H9 (cell line): ENCODE results near the gene CACNB2. TPM values are rescaled to one million over a fixed set of nuclear protein-coding genes. Genes with fewer than 3 reads are reported as not detected.

ENCODE experiments used
- DNase-seq: peaks from one replicate; pipeline ENCODE4 v3.0.0-alpha.2; 2017
- H2AFZ ChIP-seq: one replicate; pipeline ENCODE4 v1.6.1; 2013; ENCODE audit warnings: mild to moderate bottlenecking, low read length, control low read depth, moderate library complexity
- H2AK5ac ChIP-seq: 2 replicates; pipeline ENCODE4 v1.6.1; 2013; ENCODE audit warnings: low read length, control low read depth, mixed read lengths; ENCODE audit not compliant: insufficient read length
- H2BK120ac ChIP-seq: one replicate; pipeline ENCODE4 v1.6.1; 2013; ENCODE audit warnings: low read depth, mild to moderate bottlenecking, low read length, control low read depth, inconsistent platforms; ENCODE audit not compliant: poor library complexity, severe bottlenecking
- H2BK12ac ChIP-seq: 2 replicates; pipeline ENCODE4 v1.6.1; 2013; ENCODE audit warnings: low read length, control low read depth, mixed read lengths, low read depth; ENCODE audit not compliant: insufficient read length
- H2BK15ac ChIP-seq: 2 replicates; pipeline ENCODE4 v1.6.1; 2013; ENCODE audit warnings: low read depth, low read length, control low read depth
- H2BK20ac ChIP-seq: one replicate; pipeline ENCODE4 v1.6.1; 2013; ENCODE audit warnings: low read depth, mild to moderate bottlenecking, low read length, control low read depth, inconsistent platforms; ENCODE audit not compliant: poor library complexity, severe bottlenecking
- H2BK5ac ChIP-seq: 2 replicates; pipeline ENCODE4 v1.6.1; 2013; ENCODE audit warnings: low read length, control low read depth, mixed read lengths; ENCODE audit not compliant: insufficient read length
- H3K14ac ChIP-seq: 2 replicates; pipeline ENCODE4 v1.6.1; 2013; ENCODE audit warnings: low read length, control low read depth; ENCODE audit not compliant: insufficient read depth
- H3K18ac ChIP-seq: 2 replicates; pipeline ENCODE4 v1.6.1; 2013; ENCODE audit warnings: low read depth, mild to moderate bottlenecking, mixed read lengths, low read length, control low read depth; ENCODE audit not compliant: insufficient read length
- H3K23ac ChIP-seq: 2 replicates; pipeline ENCODE4 v1.6.1; 2013; ENCODE audit warnings: low read length, control low read depth, mixed read lengths, low read depth; ENCODE audit not compliant: insufficient read length
- H3K23me2 ChIP-seq: 2 replicates; pipeline ENCODE4 v1.6.1; 2013; ENCODE audit warnings: low read depth, mild to moderate bottlenecking, mixed read lengths, low read length, control low read depth; ENCODE audit not compliant: insufficient read length, poor library complexity, severe bottlenecking
- H3K27ac ChIP-seq: 2 replicates; pipeline ENCODE4 v1.5.1; 2013; ENCODE audit warnings: low read length, control low read depth, mixed read lengths, low read depth; ENCODE audit not compliant: insufficient read length
- H3K27me3 ChIP-seq: 2 replicates; pipeline ENCODE4 v1.6.1; 2013; ENCODE audit warnings: low read length, control low read depth, inconsistent platforms; ENCODE audit not compliant: insufficient read depth
- H3K4ac ChIP-seq: 2 replicates; pipeline ENCODE4 v1.6.1; 2013; ENCODE audit warnings: low read depth, mild to moderate bottlenecking, control low read depth, inconsistent platforms, low read length, moderate library complexity
- H3K4me1 ChIP-seq: 2 replicates; pipeline ENCODE4 v1.6.1; 2013; ENCODE audit warnings: low read length, control low read depth, inconsistent platforms; ENCODE audit not compliant: insufficient read depth
- H3K4me2 ChIP-seq: 2 replicates; pipeline ENCODE4 v1.6.1; 2013; ENCODE audit warnings: low read length, control low read depth, mixed read lengths; ENCODE audit not compliant: insufficient read length, insufficient read depth
- H3K56ac ChIP-seq: 2 replicates; pipeline ENCODE4 v1.6.1; 2013; ENCODE audit warnings: low read depth, mild to moderate bottlenecking, mixed read lengths, low read length, control low read depth; ENCODE audit not compliant: insufficient read length
- H3K79me1 ChIP-seq: 2 replicates; pipeline ENCODE4 v1.6.1; 2013; ENCODE audit warnings: low read depth, mild to moderate bottlenecking, moderate library complexity, low read length, control low read depth, inconsistent platforms; ENCODE audit not compliant: insufficient read depth, poor library complexity, severe bottlenecking
- H3K79me2 ChIP-seq: 2 replicates; pipeline ENCODE4 v1.6.1; 2013; ENCODE audit warnings: low read length, control low read depth, inconsistent platforms; ENCODE audit not compliant: insufficient read depth
- H3K9ac ChIP-seq: 2 replicates; pipeline ENCODE4 v1.6.1; 2013; ENCODE audit warnings: low read length, control low read depth, mixed read lengths; ENCODE audit not compliant: insufficient read length; ENCODE audit errors: extremely low read depth
- H3K9me3 ChIP-seq: one replicate; pipeline ENCODE4 v1.6.1; 2013; ENCODE audit warnings: low read depth, low read length, inconsistent platforms; ENCODE audit not compliant: control insufficient read depth
- H3T11ph ChIP-seq: one replicate; pipeline ENCODE4 v1.6.1; 2013; ENCODE audit warnings: mild to moderate bottlenecking, low read length, control low read depth, inconsistent platforms
- H4K20me1 ChIP-seq: one replicate; pipeline ENCODE4 v1.6.1; 2013; ENCODE audit not compliant: control insufficient read depth, insufficient read length, insufficient read depth
- H4K5ac ChIP-seq: 2 replicates; pipeline ENCODE4 v1.6.1; 2013; ENCODE audit warnings: low read depth, mild to moderate bottlenecking, mixed read lengths, low read length, control low read depth; ENCODE audit not compliant: insufficient read length
- H4K8ac ChIP-seq: replicated peaks from 2 replicates; pipeline ENCODE4 v1.6.1; 2013; ENCODE audit warnings: low read length, control low read depth, mixed read lengths, low read depth; ENCODE audit not compliant: insufficient read length
- H4K91ac ChIP-seq: 2 replicates; pipeline ENCODE4 v1.6.1; 2013; ENCODE audit warnings: low read depth, mild to moderate bottlenecking, moderate library complexity, mixed read lengths, low read length, control low read depth; ENCODE audit not compliant: insufficient read length
- H3K27ac Mint-ChIP-seq, 3 experiments: 2 replicates in 2 of 3; 3 replicates in 1 of 3; pipeline ENCODE4 v1.8.0; 2020 to 2021; ENCODE audit warnings: mixed read lengths in 3 of 3, mild to moderate bottlenecking in 1 of 3, moderate library complexity in 1 of 3
- H3K27me3 Mint-ChIP-seq: 2 replicates; pipeline ENCODE4 v1.8.0; 2021; ENCODE audit warnings: low read depth, mild to moderate bottlenecking, moderate library complexity, mixed read lengths
- H3K36me3 Mint-ChIP-seq, 3 experiments: 2 replicates in 2 of 3; 3 replicates in 1 of 3; pipeline ENCODE4 v1.8.0; 2020 to 2021; ENCODE audit warnings: low read depth in 3 of 3, mixed read lengths in 3 of 3; ENCODE audit not compliant: insufficient read depth in 1 of 3
- H3K4me1 Mint-ChIP-seq, 2 experiments: 2 replicates each; pipeline ENCODE4 v1.8.0; 2020; ENCODE audit warnings: mixed read lengths in 2 of 2
- H3K4me3 Mint-ChIP-seq, 2 experiments: 2 replicates in 1 of 2; 3 replicates in 1 of 2; pipeline ENCODE4 v1.8.0; 2020 to 2021; ENCODE audit warnings: mild to moderate bottlenecking in 2 of 2, mixed read lengths in 2 of 2, moderate library complexity in 1 of 2
- H3K9me3 Mint-ChIP-seq, 2 experiments: 2 replicates in 1 of 2; 3 replicates in 1 of 2; pipeline ENCODE4 v1.8.0; 2020; ENCODE audit warnings: mild to moderate bottlenecking in 2 of 2, mixed read lengths in 2 of 2, moderate library complexity in 1 of 2
- WGBS: extraction: QIAGEN DNeasy Blood & Tissue Kit; methylation state at CpG from one replicate; pipeline ENCODE4 v1.1.7; 2013; ENCODE audit warnings: missing lambda C conversion rate, low lambda C conversion rate, mixed read lengths; ENCODE audit not compliant: insufficient read length; ENCODE audit errors: extremely low coverage; 5-methylcytosine and 5-hydroxymethylcytosine counted together
- total RNA-seq: library from RNA; stranded (reverse); gene quantifications from 2 replicates; pipeline ENCODE4 v1.2.1, GENCODE V29; 2021
- TF ChIP-seq, protein P1 (sequence below): fragments of 200-600 bp; sonication (generic); conservative IDR thresholded peaks from 3 replicates; pipeline ENCODE4 v1.8.0; 2021; ENCODE audit warnings: antibody characterized with exemption, mild to moderate bottlenecking

The CACNB2 gene
- total RNA-seq, 1 experiment from 2014 or later: 2.6 TPM

DNA sequence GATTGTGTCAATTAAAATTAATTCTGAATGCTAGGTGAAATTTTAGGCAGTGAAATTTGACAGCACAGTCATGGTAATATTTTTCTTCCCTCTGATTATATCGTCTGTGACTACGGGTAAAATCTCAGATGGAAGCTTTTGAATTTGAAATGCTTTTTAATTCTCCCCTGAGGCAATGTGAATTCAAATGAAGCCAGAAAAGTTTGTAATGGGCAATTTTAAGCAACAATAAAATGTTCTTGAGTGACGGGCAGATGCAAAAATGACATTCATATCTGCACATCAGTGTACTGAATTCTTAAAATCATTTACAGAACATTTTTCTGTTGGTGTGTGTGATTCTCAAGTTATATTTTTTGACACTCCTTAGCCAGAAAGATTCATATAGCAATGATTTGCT is 376.6 kb downstream of the CACNB2 start:
- Histone ChIP-seq H3K79me2 (no peaks in the 10 kb centered on the region), H4K91ac (no peak overlapping the region), H2AFZ (no peak overlapping the region), H3T11ph (no peak overlapping the region), H3K27me3 (no peaks in the 10 kb centered on the region), H2BK5ac (no peak overlapping the region), H3K9ac (no peak overlapping the region), H3K4me1 (no peaks in the 10 kb centered on the region), H4K20me1 (no peaks in the 10 kb centered on the region), H3K79me1 (no peaks in the 10 kb centered on the region), H2BK12ac (no peak overlapping the region), H3K56ac (no peak overlapping the region), H3K18ac (no peak overlapping the region), H4K5ac (no peak overlapping the region), H3K4me2 (no peak overlapping the region), H2BK120ac (no peak overlapping the region), H3K4ac (no peak overlapping the region), H3K9me3 (no peaks in the 10 kb centered on the region), H2BK15ac (no peak overlapping the region), H3K14ac (no peak overlapping the region), H4K8ac (no peak overlapping the region), H3K23ac (no peak overlapping the region), H3K23me2 (no peaks in the 10 kb centered on the region), H2AK5ac (no peak overlapping the region), H3K27ac (no peak overlapping the region), H2BK20ac (no peak overlapping the region)
- WGBS: no CpG with 5 or more reads among the region's 3 CpGs
- H3K36me3 Mint-ChIP-seq: no peaks in the 10 kb centered on the region; a peak in 1 of 7 replicates
- H3K27ac Mint-ChIP-seq: no peak overlapping the region
- no peak overlapping the region for H3K4me3 Mint-ChIP-seq
- no peaks in the 10 kb centered on the region; the same call in 1 of the 2 replicates for H3K27me3 Mint-ChIP-seq
- H3K4me1 Mint-ChIP-seq: peaks cover 2 to 9% of the 10 kb centered on the region in 2 experiments
- no peaks in the 10 kb centered on the region for H3K9me3 Mint-ChIP-seq
- TF ChIP-seq, protein P1, sequence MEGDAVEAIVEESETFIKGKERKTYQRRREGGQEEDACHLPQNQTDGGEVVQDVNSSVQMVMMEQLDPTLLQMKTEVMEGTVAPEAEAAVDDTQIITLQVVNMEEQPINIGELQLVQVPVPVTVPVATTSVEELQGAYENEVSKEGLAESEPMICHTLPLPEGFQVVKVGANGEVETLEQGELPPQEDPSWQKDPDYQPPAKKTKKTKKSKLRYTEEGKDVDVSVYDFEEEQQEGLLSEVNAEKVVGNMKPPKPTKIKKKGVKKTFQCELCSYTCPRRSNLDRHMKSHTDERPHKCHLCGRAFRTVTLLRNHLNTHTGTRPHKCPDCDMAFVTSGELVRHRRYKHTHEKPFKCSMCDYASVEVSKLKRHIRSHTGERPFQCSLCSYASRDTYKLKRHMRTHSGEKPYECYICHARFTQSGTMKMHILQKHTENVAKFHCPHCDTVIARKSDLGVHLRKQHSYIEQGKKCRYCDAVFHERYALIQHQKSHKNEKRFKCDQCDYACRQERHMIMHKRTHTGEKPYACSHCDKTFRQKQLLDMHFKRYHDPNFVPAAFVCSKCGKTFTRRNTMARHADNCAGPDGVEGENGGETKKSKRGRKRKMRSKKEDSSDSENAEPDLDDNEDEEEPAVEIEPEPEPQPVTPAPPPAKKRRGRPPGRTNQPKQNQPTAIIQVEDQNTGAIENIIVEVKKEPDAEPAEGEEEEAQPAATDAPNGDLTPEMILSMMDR: no peak
- DNase-seq: no peak
